Endodermal cell (in vitro differentiated cells): ENCODE results near the gene MRTFA. TPM values are rescaled to one million over a fixed set of nuclear protein-coding genes. Genes with fewer than 3 reads are reported as not detected.

Source experiments
- DNase-seq: peaks from one replicate; pipeline ENCODE4 v3.0.0-alpha.2; 2017
- H3K27ac ChIP-seq: 2 replicates; pipeline ENCODE4 v1.5.1; 2013; ENCODE audit warnings: mild to moderate bottlenecking, low read depth, low read length, moderate library complexity
- H3K27me3 ChIP-seq: 2 replicates; pipeline ENCODE4 v1.6.1; 2013; ENCODE audit warnings: mild to moderate bottlenecking, low read length, moderate library complexity; ENCODE audit not compliant: insufficient read depth, control insufficient read depth, poor library complexity, severe bottlenecking
- H3K36me3 ChIP-seq: 2 replicates; pipeline ENCODE4 v1.7.0; 2013; ENCODE audit warnings: mild to moderate bottlenecking, low read length, moderate library complexity; ENCODE audit not compliant: control insufficient read depth, insufficient read depth
- H3K4me1 ChIP-seq: one replicate; pipeline ENCODE4 v1.7.0; 2013; ENCODE audit warnings: low read length; ENCODE audit not compliant: control insufficient read depth, insufficient read depth
- H3K4me3 ChIP-seq: 2 replicates; pipeline ENCODE4 v1.5.1; 2013; ENCODE audit warnings: mild to moderate bottlenecking, low read length, moderate library complexity
- H3K9ac ChIP-seq: 2 replicates; pipeline ENCODE4 v1.6.1; 2013; ENCODE audit warnings: mild to moderate bottlenecking, low read length, moderate library complexity; ENCODE audit not compliant: poor library complexity, severe bottlenecking; ENCODE audit errors: extremely low read depth
- H3K9me3 ChIP-seq: 2 replicates; pipeline ENCODE4 v1.6.1; 2013; ENCODE audit warnings: mild to moderate bottlenecking, low read length, moderate library complexity; ENCODE audit not compliant: control insufficient read depth
- H3K27ac Mint-ChIP-seq: 2 replicates; pipeline ENCODE4 v1.8.0; 2020; ENCODE audit warnings: mixed read lengths
- H3K27me3 Mint-ChIP-seq: 2 replicates; pipeline ENCODE4 v1.8.0; 2021; ENCODE audit warnings: mild to moderate bottlenecking, mixed read lengths; ENCODE audit not compliant: insufficient read depth
- H3K36me3 Mint-ChIP-seq: 2 replicates; pipeline ENCODE4 v1.8.0; 2020; ENCODE audit warnings: low read depth, mixed read lengths
- H3K4me1 Mint-ChIP-seq: 2 replicates; pipeline ENCODE4 v1.8.0; 2020; ENCODE audit warnings: mixed read lengths
- H3K4me3 Mint-ChIP-seq: 2 replicates; pipeline ENCODE4 v1.8.0; 2020; ENCODE audit warnings: mild to moderate bottlenecking, moderate library complexity, mixed read lengths
- H3K9me3 Mint-ChIP-seq: 2 replicates; pipeline ENCODE4 v1.8.0; 2020; ENCODE audit warnings: mild to moderate bottlenecking, mixed read lengths
- WGBS, 2 experiments: methylation state at CpG; one replicate each; pipeline versions ENCODE4 v1.1.5 to v1.1.7; 2013; ENCODE audit warnings: missing lambda C conversion rate in 2 of 2, mixed read lengths in 1 of 2; ENCODE audit not compliant: insufficient coverage in 1 of 2, insufficient read length in 1 of 2; 5-methylcytosine and 5-hydroxymethylcytosine counted together
- total RNA-seq, 2 donors: library from RNA; stranded (reverse); fragmentation: NEBNext Ultra II Directional in 1 of 2; extraction: Animal tissue kit (Norgen Biotek cat#: 25700) in 1 of 2; gene quantifications; 2 replicates in 1 of 2; 3 replicates in 1 of 2; pipeline ENCODE4 v1.2.1, GENCODE V29; 2021
- TF ChIP-seq, protein P1 (sequence below): fragments of 200-600 bp; sonication (generic); conservative IDR thresholded peaks from 2 replicates; pipeline ENCODE4 v1.5.0; 2021; ENCODE audit warnings: antibody characterized with exemption, mild to moderate bottlenecking

Gene MRTFA
- total RNA-seq, 2 donors from 2014 or later, result 43.3 to 44.7 TPM

DNA sequence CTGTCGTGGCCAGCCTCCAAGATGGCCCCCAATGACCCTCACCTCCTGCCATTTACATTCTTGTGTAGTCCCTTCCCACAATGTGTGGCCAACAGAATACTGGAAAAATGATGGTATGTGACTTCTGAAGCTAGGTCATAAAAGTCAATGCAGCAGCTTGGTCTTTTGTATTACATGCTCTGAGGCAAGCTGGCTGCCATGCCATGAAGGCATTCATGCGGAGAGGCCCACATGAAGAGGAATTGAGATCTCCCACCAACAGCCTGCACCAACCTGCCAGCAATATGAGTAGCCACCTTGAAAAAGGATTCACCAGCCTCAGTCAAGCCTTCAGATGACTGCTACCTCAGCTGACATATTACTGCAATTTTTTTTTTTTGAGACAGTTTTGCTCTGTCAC lies 4.6 kb downstream of the MRTFA start:
- Histone ChIP-seq H3K9ac (no peak overlapping the region), H3K9me3 (no peaks in the 10 kb centered on the region), H3K4me3 (no peak overlapping the region), H3K4me1 (peaks cover 3% of the 10 kb centered on the region), H3K27ac (no peak overlapping the region), H3K27me3 (no peaks in the 10 kb centered on the region), H3K36me3 (no peaks in the 10 kb centered on the region)
- DNase-seq, result peak; percentile 11
- H3K9me3 Mint-ChIP-seq, result no peaks in the 10 kb centered on the region
- H3K4me3 Mint-ChIP-seq, result no peak overlapping the region
- peaks cover 4% of the 10 kb centered on the region for H3K36me3 Mint-ChIP-seq
- peaks cover 12% of the 10 kb centered on the region for H3K4me1 Mint-ChIP-seq
- no peaks in the 10 kb centered on the region for H3K27me3 Mint-ChIP-seq
- H3K27ac Mint-ChIP-seq, result no peak overlapping the region
- TF ChIP-seq, protein P1, sequence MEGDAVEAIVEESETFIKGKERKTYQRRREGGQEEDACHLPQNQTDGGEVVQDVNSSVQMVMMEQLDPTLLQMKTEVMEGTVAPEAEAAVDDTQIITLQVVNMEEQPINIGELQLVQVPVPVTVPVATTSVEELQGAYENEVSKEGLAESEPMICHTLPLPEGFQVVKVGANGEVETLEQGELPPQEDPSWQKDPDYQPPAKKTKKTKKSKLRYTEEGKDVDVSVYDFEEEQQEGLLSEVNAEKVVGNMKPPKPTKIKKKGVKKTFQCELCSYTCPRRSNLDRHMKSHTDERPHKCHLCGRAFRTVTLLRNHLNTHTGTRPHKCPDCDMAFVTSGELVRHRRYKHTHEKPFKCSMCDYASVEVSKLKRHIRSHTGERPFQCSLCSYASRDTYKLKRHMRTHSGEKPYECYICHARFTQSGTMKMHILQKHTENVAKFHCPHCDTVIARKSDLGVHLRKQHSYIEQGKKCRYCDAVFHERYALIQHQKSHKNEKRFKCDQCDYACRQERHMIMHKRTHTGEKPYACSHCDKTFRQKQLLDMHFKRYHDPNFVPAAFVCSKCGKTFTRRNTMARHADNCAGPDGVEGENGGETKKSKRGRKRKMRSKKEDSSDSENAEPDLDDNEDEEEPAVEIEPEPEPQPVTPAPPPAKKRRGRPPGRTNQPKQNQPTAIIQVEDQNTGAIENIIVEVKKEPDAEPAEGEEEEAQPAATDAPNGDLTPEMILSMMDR, result no peak
- 88 to 93% methylated on average over 2 of the region's 2 CpGs for WGBS, 2 experiments

GRCh38 chr22:40628354-40629042 lies 8.0 kb downstream of the MRTFA start:
- TF ChIP-seq, protein P1, result no peak
- Histone ChIP-seq H3K27me3 (no peaks in the 10 kb centered on the region), H3K4me1 (no peaks in the 10 kb centered on the region), H3K9ac (no peak overlapping the region), H3K4me3 (no peak overlapping the region), H3K36me3 (no peaks in the 10 kb centered on the region), H3K9me3 (no peaks in the 10 kb centered on the region), H3K27ac (no peak overlapping the region)
- H3K36me3 Mint-ChIP-seq, result no peaks in the 10 kb centered on the region
- DNase-seq, result peak; percentile 18
- 92 to 95% methylated on average over 2 to 3 of the region's 3 CpGs for WGBS, 2 experiments
- no peaks in the 10 kb centered on the region for H3K27me3 Mint-ChIP-seq
- no peaks in the 10 kb centered on the region for H3K9me3 Mint-ChIP-seq
- no peak overlapping the region for H3K4me3 Mint-ChIP-seq
- no peak overlapping the region for H3K27ac Mint-ChIP-seq
- H3K4me1 Mint-ChIP-seq, result peaks cover 2% of the 10 kb centered on the region

- H3K4me1 ChIP-seq, result no peaks in the 10 kb centered on the region
- 95 to 96% methylated on average over 5 of the region's 5 CpGs for WGBS, 2 experiments
- H3K27ac Mint-ChIP-seq, result no peak overlapping the region
- H3K9me3 ChIP-seq, result peaks cover 5% of the 10 kb centered on the region
- peaks cover 2% of the 10 kb centered on the region for H3K9me3 Mint-ChIP-seq
- no peak overlapping the region for H3K27ac ChIP-seq
- TF ChIP-seq, protein P1, result no peak
- peaks cover 5% of the 10 kb centered on the region for H3K36me3 Mint-ChIP-seq
- H3K4me3 Mint-ChIP-seq, result no peak overlapping the region
- peaks cover under 1% of the 10 kb centered on the region for H3K36me3 ChIP-seq
- no peaks in the 10 kb centered on the region for H3K27me3 ChIP-seq
- DNase-seq, result peak; percentile 32
- H3K27me3 Mint-ChIP-seq, result no peaks in the 10 kb centered on the region
- H3K4me1 Mint-ChIP-seq, result peaks cover 2% of the 10 kb centered on the region
- no peak overlapping the region for H3K9ac ChIP-seq
- H3K4me3 ChIP-seq, result no peak overlapping the region
Observed at GRCh38 chr22:40627612-40628011, 8.9 kb downstream of the MRTFA start.
